Esophagus muscularis mucosa (tissue), 3 donors: Measurements from ENCODE around the gene WFDC10B.
"Not testable (repeated sequence)": the region's sequence is repeated elsewhere in the genome, so short reads cannot be mapped to it uniquely, and the experiment has no call there.

ENCODE experiments used
- CTCF ChIP-seq, 3 experiments: fragments of 200-600 bp in 2 of 3; fragments of 450-650 bp in 1 of 3; sonication (generic) in 2 of 3; IDR thresholded peaks; one replicate each; pipeline ENCODE4 v1.5.1; 2017 to 2019; ENCODE audit warnings: antibody characterized with exemption in 3 of 3, mild to moderate bottlenecking in 2 of 3, moderate library complexity in 1 of 3
- POLR2A ChIP-seq: fragments of 450-650 bp; IDR thresholded peaks from one replicate; pipeline ENCODE4 v1.6.1; 2017; ENCODE audit warnings: antibody characterized with exemption, moderate library complexity, mild to moderate bottlenecking, low read depth
- POLR2AphosphoS5 ChIP-seq, 2 donors: sonication (generic); formaldehyde crosslinking; IDR thresholded peaks; one replicate each; pipeline ENCODE4 v1.6.1; 2017; ENCODE audit warnings: antibody characterized with exemption in 2 of 2

GRCh38 chr20:45645869-45646268 lies 59.0 kb downstream of the WFDC10B start:
- TF ChIP-seq CTCF (IDR thresholded peaks at IDR 0.05); POLR2AphosphoS5 (IDR thresholded peaks at IDR 0.05); POLR2A: not testable (repeated sequence)
